HG03196 (cell line): ENCODE measurements around the gene FRMD1.
"Not testable (repeated sequence)": the region's sequence is repeated elsewhere in the genome, so short reads cannot be mapped to it uniquely, and the experiment has no call there.

ENCODE experiments used
- ATAC-seq: cut with Tn5 transposase; IDR thresholded peaks from one replicate; pipeline ENCODE4 v1.9.1; 2021; ENCODE audit not compliant: unreplicated experiment

FRMD1 gene

DNA sequence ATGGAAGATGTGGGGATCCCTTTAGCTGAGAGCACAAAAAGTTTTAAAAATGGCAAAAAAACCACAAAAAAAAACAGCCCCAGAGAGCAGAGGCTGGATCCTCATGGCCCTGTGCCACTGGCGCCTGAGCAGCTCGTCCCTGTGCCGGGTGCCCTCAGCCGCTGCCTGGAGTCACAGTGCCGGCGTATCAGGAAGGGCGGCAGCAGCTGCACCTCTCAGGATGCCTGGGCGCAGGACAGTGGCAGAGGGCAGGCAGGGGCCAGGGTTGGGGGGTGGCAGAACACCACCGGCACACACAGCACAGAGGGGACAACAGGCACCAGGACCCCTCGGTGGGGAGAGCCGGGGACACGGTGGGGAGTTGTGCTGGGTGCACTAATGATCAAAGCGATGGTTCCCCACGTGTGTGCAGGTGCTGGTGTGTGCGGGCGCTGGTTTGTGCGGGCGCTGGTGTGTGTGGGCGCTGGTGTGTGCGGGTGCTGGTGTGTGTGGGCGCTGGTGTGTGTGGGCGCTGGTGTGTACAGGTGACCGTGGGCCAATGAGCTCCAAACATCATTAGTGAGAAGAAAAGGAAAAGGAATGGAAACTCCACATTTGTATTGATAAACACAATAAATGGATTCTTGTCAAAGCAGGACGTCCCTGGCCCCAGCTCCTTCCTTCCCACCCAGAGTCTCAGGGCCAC, 1.5 kb upstream of the FRMD1 start:
- no peak for ATAC-seq

- no peak for ATAC-seq
These were observed 653 bp downstream of the FRMD1 start for GRCh38 chr6:168078175-168078942.

- not testable (repeated sequence) for ATAC-seq
These were observed 1.6 kb downstream of the FRMD1 start for GRCh38 chr6:168077401-168077800.

- ATAC-seq = no peak
These were observed 3.2 kb downstream of the FRMD1 start for GRCh38 chr6:168075787-168076202.

- no peak for ATAC-seq
These were observed 3.8 kb downstream of the FRMD1 start for GRCh38 chr6:168075216-168075615.

GRCh38 chr6:168073937-168074730, 4.9 kb downstream of the FRMD1 start:
- ATAC-seq = no peak

DNA sequence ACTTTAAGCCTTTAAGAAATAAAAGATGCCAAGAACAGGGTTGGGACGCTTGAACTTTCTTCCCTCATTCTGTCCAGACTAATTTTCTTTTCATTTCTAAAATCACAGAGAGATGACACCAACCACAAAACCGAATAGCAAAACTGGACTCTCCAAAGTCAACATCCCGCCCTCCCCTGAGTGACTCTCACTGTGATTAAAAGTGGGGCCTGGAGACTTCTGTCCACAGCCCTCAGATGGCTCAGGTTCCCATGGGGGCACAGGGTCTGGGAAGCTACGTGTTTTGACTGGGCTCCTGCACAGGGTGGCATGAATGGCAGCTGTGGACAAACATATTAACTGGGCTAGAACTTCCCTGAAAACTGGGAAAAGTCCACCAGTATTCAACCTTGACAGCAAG, 6.3 kb downstream of the FRMD1 start:
- ATAC-seq = no peak

DNA sequence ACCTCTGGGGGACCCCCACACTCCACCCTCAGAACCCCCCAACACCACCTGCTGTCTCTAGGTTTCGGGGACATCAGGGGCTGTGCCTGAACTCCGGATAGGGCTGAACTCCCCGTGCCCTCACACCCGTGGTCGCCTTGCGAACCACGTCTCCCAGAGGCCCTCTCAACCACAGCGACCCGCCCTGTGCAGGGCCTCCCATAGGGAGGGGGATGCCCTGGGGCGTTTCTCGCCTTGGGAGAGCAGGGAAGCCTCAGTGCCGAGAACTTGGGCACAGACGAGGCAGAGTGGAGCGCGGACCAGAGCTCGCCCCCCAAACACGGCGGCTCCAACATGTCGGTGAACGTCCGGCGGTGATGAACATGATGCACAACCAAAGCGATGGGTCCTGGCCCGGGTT, 6.8 kb downstream of the FRMD1 start:
- ATAC-seq = no peak

- ATAC-seq = no peak
These were observed 7.4 kb downstream of the FRMD1 start for GRCh38 chr6:168071620-168072019.

DNA sequence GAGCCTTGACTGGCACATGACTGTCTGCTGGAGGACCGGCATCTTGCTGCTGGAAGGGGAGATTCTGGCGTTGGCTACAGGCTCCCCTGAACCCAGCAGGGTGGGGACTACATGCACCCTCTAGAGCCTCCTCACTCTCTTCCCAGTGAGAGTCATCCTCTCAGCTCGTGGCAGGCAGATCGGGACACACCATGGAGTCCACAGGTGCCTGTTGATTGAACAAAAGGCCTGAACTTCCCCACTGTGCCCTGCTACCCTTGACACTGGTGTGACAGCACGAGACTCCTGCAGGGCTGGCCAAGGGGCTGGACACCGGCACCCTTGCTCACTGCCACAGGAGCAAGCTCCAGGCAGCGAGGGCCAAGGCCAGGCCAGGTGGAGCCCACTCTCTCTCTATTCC, 8.2 kb downstream of the FRMD1 start:
- no peak for ATAC-seq

GRCh38 chr6:168067081-168067759, 11.8 kb downstream of the FRMD1 start:
- no peak for ATAC-seq

- no peak for ATAC-seq
These were observed 14.7 kb downstream of the FRMD1 start for GRCh38 chr6:168064226-168064807.

DNA sequence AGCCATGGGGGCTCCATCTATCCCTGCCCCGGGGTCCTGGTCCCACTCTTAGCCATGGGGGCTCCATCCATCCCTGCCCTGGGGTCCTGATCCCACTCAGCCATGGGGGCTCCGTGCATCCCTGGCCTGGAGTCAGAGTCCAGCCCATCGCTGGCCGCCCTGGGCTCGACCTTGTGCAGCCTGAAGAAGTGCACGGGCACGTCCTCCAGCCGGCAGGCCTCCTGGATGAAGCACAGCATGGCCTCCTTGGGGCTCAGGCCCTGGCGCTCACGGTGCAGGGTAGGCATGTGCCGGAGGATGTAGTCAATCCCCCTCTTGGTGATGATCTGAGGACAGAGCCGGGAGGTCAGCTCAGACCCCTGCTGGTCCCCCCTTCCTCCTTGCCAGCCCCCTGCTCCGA, 15.6 kb downstream of the FRMD1 start:
- ATAC-seq = no peak

GRCh38 chr6:168062346-168063289, 16.4 kb downstream of the FRMD1 start:
- ATAC-seq = no peak

DNA sequence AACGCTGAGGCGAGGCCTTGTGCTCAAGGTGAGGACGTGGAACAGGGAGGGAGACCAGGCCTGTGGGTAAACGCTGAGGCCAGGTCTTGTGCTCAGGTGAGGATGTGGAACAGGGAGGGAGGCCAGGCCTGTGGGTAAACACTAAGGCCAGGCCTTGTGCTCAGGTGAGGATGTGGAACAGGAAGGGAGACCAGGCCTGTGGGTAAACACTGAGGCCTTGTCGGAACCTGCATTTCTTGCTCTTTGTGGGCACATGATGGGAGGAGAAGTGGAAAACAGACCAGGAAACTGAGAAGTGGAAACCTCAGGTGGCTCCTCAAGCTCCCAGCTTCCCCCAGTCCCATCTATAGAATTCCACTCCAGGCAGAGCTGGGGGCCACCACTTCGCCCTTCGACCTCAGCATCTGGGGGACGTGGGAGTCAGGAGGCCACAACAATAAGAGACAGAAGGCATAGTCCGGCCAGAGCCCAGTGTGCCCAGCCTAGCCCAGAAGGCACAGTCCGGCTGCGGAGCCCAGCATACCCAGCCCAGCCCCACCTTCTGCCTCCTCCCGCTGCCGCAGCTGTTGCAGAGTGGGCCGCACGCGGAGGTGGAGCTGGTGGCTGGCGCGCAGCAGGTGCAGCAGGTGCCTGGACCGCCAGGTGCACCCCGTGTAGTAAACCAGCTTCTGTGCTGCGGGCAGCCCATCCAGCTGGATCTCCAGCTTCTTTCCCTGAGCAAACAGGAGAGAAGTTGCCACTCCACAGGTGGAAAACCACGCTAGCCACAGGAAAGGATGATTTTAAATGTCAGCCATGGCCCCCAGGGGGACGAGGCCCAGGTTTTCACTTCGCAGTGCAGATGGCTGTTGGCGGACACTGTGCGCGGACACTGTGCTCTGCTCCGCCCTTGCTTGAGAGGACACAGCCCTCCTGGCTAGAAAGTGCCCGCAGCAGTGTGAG, 17.5 kb downstream of the FRMD1 start:
- ATAC-seq = no peak

DNA sequence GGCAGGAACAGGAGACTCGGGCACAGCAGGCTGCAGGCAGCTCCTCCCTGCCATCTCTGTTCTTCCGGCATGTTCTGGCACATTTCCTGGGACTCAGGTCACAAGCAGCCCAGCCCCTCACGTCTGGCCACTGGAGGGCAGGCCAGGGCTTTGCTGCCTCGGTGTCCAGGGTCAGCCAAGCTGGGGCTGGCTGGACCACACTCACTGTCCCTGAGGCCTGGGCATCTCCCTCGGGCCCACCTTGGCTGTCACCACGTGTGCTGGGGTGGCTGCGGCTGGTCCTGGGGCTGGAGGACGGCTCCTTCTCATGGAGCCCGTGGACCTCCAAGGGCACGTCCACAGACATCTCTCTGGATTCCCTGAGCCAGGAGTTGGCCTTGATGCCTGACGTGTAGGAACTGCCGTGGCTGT, 18.5 kb downstream of the FRMD1 start:
- ATAC-seq = no peak

DNA sequence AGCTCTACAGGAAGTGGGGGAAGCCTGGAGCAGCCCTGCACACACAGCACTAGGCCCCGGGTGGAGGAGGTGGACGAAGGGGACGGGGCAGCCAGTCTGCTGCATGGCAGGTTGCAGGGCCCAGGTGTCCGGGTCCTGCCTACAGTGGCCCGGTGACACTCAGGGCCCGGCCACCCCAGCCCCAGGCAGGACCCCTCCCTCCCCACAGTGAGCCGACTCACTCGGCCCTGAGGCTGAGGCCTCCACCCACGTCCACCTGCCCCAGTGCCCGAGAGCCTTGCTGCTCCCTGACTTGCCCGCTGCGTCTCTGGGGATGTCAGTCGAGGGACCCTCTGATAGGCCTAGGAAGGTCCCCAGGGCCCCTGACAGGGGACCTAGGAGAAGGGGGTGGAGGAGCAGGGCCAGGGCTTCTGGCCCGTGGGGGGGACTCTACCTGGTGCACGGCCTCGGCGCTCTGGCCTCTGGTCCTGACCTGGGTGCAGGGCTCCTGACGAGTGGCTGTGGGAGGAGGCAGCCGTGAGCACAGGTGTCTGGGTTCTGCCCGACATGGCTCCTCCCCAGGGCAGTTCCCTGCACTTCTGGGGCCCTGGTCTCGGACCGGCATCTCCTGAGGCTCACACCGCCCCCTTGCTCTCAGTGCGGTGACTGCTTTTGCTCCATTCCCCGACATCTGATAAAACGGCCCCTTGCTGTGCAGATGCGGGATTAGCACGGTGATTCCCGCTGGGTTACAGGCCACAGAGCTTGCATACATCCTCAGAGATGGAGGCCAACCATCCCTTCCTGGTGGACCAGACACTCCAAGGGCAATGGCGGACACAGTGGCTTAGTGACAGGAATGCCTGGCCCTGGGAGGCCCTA, 20.1 kb downstream of the FRMD1 start:
- ATAC-seq = no peak

- no peak for ATAC-seq
These were observed 21.2 kb downstream of the FRMD1 start for GRCh38 chr6:168057836-168058235.
